Activated CD4-positive, alpha-beta T cell treated with anti-CD3 and anti-CD28 coated beads, Interleukin-2, amount 50 U/mL, for 1 hour (primary cell): ENCODE results near the gene WDR1.

Source experiments
- DNase-seq: peaks from one replicate; pipeline ENCODE4 v3.0.0-alpha.2; 2020

WDR1 gene

GRCh38 chr4:10066206-10066605 is 50.4 kb downstream of the WDR1 start:
- DNase-seq = no peak

GRCh38 chr4:10063544-10064300 is 52.9 kb downstream of the WDR1 start:
- DNase-seq = no peak

- no peak for DNase-seq
Observed at GRCh38 chr4:10061650-10062415, 54.8 kb downstream of the WDR1 start.

- DNase-seq = no peak
Observed at GRCh38 chr4:10058371-10058770, 58.2 kb downstream of the WDR1 start.

GRCh38 chr4:10057023-10057395 is 59.6 kb downstream of the WDR1 start:
- DNase-seq = no peak

GRCh38 chr4:10056334-10057022 is 60.1 kb downstream of the WDR1 start:
- no peak for DNase-seq

GRCh38 chr4:10055871-10056270 is 60.7 kb downstream of the WDR1 start:
- no peak for DNase-seq

GRCh38 chr4:10054571-10055041 is 62.0 kb downstream of the WDR1 start:
- DNase-seq = no peak

GRCh38 chr4:10053635-10054453 is 62.8 kb downstream of the WDR1 start:
- no peak for DNase-seq

GRCh38 chr4:10051517-10052135 is 65.0 kb downstream of the WDR1 start:
- no peak for DNase-seq

- DNase-seq = no peak
Observed at GRCh38 chr4:10050721-10051120, 65.9 kb downstream of the WDR1 start.

- DNase-seq = no peak
Observed at GRCh38 chr4:10050261-10050661, 66.3 kb downstream of the WDR1 start.

GRCh38 chr4:10048941-10049697 is 67.5 kb downstream of the WDR1 start:
- no peak for DNase-seq

- no peak for DNase-seq
Observed at GRCh38 chr4:10047967-10048366, 68.6 kb downstream of the WDR1 start.

- DNase-seq = no peak
Observed at GRCh38 chr4:10046471-10046870, 70.1 kb downstream of the WDR1 start.

GRCh38 chr4:10045481-10045880 is 71.1 kb downstream of the WDR1 start:
- no peak for DNase-seq

- no peak for DNase-seq
Observed at GRCh38 chr4:10041036-10041435, 75.6 kb downstream of the WDR1 start.

GRCh38 chr4:10040049-10040892 is 76.3 kb downstream of the WDR1 start:
- DNase-seq = no peak

GRCh38 chr4:10036807-10037342 is 79.7 kb downstream of the WDR1 start:
- no peak for DNase-seq

- DNase-seq = no peak
Observed at GRCh38 chr4:10035130-10035529, 81.5 kb downstream of the WDR1 start.
